Erythroblast (primary cell): ENCODE results near the gene LINC00632.
A peak's percentile ranks its signal among the peaks of the same experiment; 100 is the strongest.

Experiments
- DNase-seq, 2 experiments: peaks; one replicate each; lab custom pipeline; 2025; lab: John Stamatoyannopoulos, UW
- GATA1 ChIP-seq: IDR thresholded peaks from 2 replicates; pipeline ENCODE4 v1.6.1; 2011; ENCODE audit warnings: low read depth, mild to moderate bottlenecking, control low read depth, low read length, moderate library complexity
- POLR2A ChIP-seq: IDR thresholded peaks from 2 replicates; pipeline ENCODE4 v1.6.1; 2011; ENCODE audit warnings: mild to moderate bottlenecking, low read length

LINC00632 gene

DNA sequence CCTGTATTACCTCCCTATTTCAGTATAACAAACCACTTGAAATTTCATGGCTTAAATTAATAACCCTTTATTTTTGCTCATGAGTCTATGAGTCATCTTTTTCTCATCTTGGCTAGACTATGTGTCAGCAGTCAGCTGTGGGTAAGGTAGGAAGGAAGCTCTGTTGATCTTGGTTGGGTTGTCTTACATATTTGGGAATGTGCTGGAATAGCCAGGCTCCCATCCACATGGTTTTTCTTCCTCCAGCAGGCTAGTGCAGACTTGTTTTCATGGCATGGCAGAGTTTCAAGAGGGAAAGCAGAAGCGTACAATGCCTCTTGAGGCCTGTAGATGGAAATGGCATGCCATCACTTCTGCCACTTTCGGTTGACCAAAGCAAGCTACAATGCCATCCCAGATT, 89.7 kb downstream of the LINC00632 start:
- no peak for DNase-seq
- TF ChIP-seq POLR2A (no peak), GATA1 (no peak)

DNA sequence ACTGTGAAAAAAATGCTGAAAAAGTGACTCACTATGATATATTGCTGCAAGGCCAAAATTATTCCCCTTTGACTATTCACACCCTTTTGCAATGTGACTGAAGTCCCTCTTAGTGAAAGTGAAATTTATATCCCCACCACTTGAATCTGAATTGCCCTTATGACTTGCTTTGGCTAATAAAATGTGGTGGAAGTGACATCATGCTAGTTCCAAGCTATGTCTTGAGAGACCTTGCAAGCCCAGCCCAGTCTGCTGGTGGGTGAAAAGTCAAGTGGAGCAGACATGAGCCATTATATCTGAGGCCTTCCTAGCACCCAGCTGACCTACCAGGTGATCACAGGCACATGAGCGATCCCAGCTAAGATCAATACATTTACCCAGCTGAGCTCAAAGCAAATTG, 94.7 kb downstream of the LINC00632 start:
- TF ChIP-seq POLR2A: no peak
- TF ChIP-seq GATA1: no peak
- DNase-seq: no peak

DNA sequence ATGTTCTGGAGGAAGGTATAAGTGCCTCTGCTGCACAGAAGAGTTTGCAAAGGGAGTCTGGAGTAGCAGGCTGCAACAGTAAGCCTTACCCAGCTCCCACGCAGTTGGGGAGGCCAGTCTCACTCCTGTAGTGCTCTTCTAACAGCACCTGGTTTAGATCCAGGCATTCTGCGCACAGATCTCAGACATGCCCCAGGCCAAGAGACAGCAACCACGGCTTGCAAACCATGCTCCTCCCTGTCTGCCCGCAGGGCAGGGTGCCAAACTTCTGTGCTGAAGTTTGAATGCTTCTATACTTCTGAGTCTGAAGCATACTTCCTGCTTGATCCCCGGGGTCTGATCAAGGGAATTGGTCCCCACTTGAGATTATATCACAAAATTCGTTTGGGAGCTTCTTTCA, 106.3 kb downstream of the LINC00632 start:
- no peak for DNase-seq
- TF ChIP-seq POLR2A (no peak), GATA1 (no peak)

DNA sequence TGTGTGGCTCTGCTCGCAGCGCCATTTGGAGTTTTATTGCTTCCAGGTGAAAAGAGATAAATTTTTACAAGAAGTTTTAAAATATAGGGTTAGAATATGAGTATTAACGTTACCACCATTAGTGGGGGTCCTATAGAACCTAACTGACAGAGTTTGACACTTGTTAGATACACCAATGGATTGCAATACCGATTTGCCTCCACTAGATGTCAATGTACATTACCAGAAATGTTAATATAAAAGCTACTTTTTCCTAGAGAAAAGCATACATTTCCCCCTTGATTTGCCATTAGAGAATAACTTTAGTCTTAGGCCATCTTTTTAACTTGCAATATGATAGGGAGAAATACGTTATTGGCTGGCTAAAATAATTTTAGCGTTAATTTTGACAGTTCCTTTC, 108.4 kb downstream of the LINC00632 start:
- TF ChIP-seq GATA1: no peak
- TF ChIP-seq POLR2A: no peak
- DNase-seq: peak; percentile 0

DNA sequence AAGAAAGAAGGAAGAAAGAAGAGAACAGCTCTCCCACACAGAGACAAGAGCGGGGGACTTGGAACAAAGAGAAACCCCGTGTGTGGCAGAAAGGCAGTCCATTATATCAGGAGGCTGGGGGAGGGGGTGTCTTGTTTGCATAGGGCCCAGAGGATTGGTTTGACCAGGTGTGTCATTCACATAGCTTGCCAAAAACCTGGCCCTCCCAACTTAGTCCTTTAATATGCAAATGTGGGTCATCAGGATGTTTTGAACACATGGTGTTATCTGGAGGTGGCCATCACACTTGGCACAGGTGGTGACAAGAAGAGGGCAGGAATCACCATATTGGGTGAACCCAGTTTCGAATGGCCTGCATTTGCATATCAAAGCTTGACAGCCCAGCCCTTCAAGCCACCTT, 111.7 kb downstream of the LINC00632 start:
- no peak for DNase-seq
- TF ChIP-seq GATA1 (no peak), POLR2A (no peak)

DNA sequence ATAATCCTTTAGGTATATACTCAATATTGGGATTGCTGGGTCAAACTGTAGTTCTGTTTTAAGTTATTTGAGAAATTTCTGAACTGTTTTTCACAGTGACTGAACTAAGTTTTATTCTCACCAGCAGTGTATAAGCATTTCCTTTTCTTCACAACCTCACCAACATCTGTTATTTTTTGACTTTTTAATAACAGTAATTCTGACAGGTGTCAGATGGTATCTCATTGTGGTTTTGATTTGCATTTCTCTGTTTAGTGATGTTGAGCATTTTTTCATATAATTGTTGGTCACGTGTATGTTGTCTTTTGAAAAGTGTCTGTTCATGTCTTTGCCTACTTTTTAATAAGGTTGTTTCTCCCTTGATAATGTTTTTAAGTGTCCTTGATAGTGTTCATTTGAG, 112.6 kb downstream of the LINC00632 start:
- TF ChIP-seq POLR2A (no peak), GATA1 (no peak)
- DNase-seq: no peak

DNA sequence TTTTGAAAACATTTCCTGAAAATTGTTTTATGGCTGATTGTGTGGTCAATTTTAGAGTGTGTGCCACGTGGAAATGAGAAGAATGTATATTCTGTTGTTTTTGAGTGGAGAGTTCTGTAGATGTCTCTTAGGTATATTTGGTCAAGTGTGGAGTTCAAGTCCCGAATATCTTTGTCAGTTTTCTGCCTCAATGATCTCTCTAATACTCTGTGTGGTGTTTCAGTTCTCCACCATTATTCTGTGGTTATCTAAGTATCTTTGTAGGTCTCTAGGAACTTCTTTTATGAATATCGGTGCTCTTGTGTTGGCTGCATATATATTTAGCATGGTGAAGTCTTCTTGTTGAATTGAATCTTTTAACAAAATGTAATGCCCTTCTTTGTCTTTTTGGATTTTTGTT, 113.3 kb downstream of the LINC00632 start:
- DNase-seq: no peak
- no peak for TF ChIP-seq GATA1
- TF ChIP-seq POLR2A: no peak

- TF ChIP-seq POLR2A (no peak), GATA1 (no peak)
- no peak for DNase-seq
Observed at GRCh38 chrX:140836874-140837273, 127.3 kb downstream of the LINC00632 start.
